ENCODE results near the gene CHRNB1.

DNA sequence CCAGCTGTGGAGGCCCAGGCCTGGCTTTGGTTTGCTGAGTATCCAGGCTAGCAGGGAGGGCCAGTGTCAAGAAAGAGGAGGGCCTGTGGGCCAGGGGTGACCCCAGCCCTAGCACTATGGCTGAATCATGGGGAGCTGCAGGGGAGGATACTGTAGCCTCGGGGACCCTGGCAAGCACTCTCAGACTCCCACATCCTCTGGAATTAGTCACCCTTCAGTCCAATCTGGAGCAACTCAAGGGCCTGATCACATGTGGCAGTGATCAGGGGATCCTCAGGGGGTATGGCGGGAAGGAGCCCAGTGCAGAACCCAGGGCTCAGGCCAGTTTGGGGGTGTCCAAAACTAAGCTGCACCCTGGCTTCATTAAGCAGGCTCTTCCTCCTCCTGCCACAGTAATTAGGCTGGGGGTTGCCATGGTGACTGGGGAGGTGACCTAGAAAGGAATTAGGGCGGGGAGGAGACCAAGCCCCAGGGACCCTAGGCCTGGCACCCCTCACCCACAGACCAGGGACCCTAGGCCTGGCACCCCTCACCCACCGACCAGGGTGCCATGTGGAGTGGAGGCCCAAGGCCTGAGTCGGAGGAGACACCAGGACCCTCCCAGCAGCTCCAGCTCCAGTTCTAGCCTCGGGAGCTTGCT, 31.4 kb upstream of the CHRNB1 start:
- TF ChIP-seq, protein P1, sequence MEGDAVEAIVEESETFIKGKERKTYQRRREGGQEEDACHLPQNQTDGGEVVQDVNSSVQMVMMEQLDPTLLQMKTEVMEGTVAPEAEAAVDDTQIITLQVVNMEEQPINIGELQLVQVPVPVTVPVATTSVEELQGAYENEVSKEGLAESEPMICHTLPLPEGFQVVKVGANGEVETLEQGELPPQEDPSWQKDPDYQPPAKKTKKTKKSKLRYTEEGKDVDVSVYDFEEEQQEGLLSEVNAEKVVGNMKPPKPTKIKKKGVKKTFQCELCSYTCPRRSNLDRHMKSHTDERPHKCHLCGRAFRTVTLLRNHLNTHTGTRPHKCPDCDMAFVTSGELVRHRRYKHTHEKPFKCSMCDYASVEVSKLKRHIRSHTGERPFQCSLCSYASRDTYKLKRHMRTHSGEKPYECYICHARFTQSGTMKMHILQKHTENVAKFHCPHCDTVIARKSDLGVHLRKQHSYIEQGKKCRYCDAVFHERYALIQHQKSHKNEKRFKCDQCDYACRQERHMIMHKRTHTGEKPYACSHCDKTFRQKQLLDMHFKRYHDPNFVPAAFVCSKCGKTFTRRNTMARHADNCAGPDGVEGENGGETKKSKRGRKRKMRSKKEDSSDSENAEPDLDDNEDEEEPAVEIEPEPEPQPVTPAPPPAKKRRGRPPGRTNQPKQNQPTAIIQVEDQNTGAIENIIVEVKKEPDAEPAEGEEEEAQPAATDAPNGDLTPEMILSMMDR (conservative IDR thresholded peaks at IDR 0.05): no peak
- TF ChIP-seq ZFX (IDR thresholded peaks at IDR 0.05): no peak

Data from C4-2B (cell line).